GM12891 (cell line): Measurements from ENCODE around the gene CEACAM19.

Experiments used
- POLR2A ChIP-seq: IDR thresholded peaks from 2 replicates; pipeline ENCODE4 v1.6.1; 2011; ENCODE audit warnings: low read depth, low read length, control low read depth
- POLR2AphosphoS5 ChIP-seq: IDR thresholded peaks from 2 replicates; pipeline ENCODE4 v1.6.1; 2011; ENCODE audit warnings: low read depth, low read length, control low read depth
- TAF1 ChIP-seq: IDR thresholded peaks from 2 replicates; pipeline ENCODE4 v1.6.1; 2011; ENCODE audit warnings: low read depth, low read length, control low read depth

DNA sequence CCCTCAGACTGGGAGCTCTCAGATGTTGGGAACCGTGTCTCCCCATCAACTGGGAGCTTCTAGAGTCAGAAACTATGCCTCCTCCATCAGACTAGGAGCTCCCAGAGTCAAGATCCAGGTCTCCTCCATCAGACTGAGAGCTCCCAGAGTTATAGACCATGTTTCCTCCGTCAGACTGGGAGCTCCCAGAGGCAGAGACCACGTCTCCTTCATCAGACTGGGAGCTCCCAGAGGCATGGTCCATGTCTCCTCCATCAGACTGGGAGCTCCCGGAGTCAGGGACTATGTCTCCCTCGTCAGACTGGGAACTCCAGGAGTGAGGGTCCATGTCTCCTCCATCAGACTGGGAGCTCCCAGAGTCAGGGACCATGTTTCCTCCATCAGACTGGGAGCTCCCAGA, 37.7 kb downstream of the CEACAM19 start:
- TF ChIP-seq TAF1 (no peak), POLR2A (no peak), POLR2AphosphoS5 (no peak)
